Stimulated activated CD4-positive, alpha-beta T cell treated with anti-CD3 and anti-CD28 coated beads, Interleukin-4, amount 100 ng/mL, for 24 hours (primary cell): ENCODE measurements around the gene C1QTNF7.

Experiments used
- DNase-seq: peaks from one replicate; pipeline ENCODE4 v3.0.0-alpha.2; 2020

Gene C1QTNF7

GRCh38 chr4:15458616-15459015, 30.8 kb downstream of the C1QTNF7 start:
- DNase-seq, result no peak

GRCh38 chr4:15459706-15460105, 31.9 kb downstream of the C1QTNF7 start:
- DNase-seq, result no peak

GRCh38 chr4:15466596-15466995, 38.8 kb downstream of the C1QTNF7 start:
- no peak for DNase-seq

GRCh38 chr4:15469402-15470127, 41.7 kb downstream of the C1QTNF7 start, which contains the start of gene CC2D2A:
Gene CC2D2A, plus strand, starts transcription at chr4:15469882. Its CDS starts 6,051 bp downstream, at chr4:15475933.
- DNase-seq, result no peak

- DNase-seq, result no peak
Observed at GRCh38 chr4:15470128-15470475, 42.3 kb downstream of the C1QTNF7 start.

- no peak for DNase-seq
Observed at GRCh38 chr4:15476396-15476795, 48.6 kb downstream of the C1QTNF7 start.

- no peak for DNase-seq
Observed at GRCh38 chr4:15478724-15479088, 50.9 kb downstream of the C1QTNF7 start.

- no peak for DNase-seq
Observed at GRCh38 chr4:15479089-15479912, 51.5 kb downstream of the C1QTNF7 start.

GRCh38 chr4:15479913-15480185, 52.0 kb downstream of the C1QTNF7 start:
- DNase-seq, result no peak

- DNase-seq, result no peak
Observed at GRCh38 chr4:15481961-15482745, 54.3 kb downstream of the C1QTNF7 start.

- DNase-seq, result no peak
Observed at GRCh38 chr4:15482842-15483241, 55.0 kb downstream of the C1QTNF7 start.

GRCh38 chr4:15488136-15488535, 60.3 kb downstream of the C1QTNF7 start:
- DNase-seq, result no peak

GRCh38 chr4:15488658-15489470, 61.0 kb downstream of the C1QTNF7 start:
- DNase-seq, result no peak

- no peak for DNase-seq
Observed at GRCh38 chr4:15489551-15489950, 61.7 kb downstream of the C1QTNF7 start.

- DNase-seq, result no peak
Observed at GRCh38 chr4:15493411-15493810, 65.6 kb downstream of the C1QTNF7 start.

GRCh38 chr4:15495621-15496020, 67.8 kb downstream of the C1QTNF7 start:
- no peak for DNase-seq
